ENCODE results near the gene ACLY.
"Not testable (repeated sequence)": the region's sequence is repeated elsewhere in the genome, so short reads cannot be mapped to it uniquely, and the experiment has no call there.

Gene ACLY

DNA sequence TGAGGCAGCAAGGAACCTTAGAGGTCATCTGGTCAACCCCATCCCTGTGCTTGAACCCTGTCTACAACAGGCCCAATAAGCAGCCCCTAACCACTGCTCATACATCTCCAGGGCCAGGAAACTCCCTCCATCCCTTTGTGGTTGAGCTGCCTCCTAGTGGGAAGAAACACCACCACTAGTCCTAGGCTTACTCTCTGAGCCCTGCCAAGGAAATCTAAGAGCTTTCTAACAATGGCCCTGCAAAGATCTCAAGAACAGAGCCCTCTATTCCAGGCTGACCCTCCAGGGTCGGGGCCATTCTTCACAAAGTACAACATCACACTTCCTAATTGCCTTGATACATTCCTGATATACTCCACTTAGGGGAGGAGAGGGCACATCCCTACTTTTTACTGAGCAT is 5.8 kb downstream of the ACLY start:
- no peak for DNase-seq (ENCODE audit: low read depth in 2 of 2)

DNA sequence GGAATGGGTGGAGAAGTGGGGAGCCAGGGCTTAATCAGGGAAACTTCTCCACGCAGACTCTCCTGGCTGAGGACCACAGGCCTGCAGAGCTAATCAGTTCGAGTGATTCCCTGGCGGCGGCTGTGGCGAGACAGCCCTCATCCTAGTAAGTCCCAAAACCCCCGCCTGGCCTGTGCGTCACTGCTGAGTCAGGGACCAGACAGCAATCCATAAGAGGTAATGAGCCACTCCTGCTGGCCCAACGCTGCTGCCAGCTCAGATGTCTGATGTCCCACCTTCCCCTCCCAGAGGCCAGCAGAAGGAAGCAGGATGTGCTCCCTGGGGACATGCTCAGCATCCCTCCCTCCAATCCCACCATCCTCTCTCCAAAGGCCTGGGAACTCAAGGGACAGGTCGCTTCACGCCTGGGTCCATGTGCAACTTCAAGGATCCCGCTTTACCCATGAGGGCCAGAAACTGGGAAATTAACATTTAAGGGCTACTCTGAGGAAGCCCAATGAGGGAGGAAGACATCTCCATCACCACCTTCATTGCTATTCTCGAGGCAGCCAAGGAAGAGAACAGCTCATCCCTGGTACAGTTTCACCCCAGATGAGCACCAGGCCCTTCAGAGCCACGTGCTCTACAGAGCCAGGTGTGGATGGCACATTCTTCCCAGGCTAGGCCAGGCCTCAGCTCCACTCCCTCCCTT is 7.9 kb downstream of the ACLY start:
- DNase-seq (ENCODE audit: low read depth in 2 of 2): no peak

DNA sequence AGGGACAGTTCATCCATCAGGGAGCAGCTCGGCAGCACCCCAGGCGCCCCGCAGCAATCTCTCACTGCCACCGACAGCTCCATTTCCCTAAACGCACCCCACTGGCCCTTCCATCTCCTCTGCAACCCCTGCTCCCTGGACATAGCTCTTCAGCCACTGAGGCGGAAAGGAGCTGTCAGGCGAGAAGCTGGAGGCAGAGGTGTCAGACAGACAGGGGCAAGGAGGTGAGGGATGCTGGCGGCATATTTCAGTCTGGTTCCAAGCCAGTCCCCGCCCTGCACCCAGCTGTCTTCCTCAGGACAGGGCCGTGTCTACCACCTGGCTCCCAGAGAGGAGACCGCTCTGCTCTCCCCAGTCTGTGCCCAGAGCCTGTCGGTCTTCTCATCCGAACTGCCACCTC is 9.7 kb downstream of the ACLY start:
- no peak for DNase-seq (ENCODE audit: low read depth in 2 of 2)

DNA sequence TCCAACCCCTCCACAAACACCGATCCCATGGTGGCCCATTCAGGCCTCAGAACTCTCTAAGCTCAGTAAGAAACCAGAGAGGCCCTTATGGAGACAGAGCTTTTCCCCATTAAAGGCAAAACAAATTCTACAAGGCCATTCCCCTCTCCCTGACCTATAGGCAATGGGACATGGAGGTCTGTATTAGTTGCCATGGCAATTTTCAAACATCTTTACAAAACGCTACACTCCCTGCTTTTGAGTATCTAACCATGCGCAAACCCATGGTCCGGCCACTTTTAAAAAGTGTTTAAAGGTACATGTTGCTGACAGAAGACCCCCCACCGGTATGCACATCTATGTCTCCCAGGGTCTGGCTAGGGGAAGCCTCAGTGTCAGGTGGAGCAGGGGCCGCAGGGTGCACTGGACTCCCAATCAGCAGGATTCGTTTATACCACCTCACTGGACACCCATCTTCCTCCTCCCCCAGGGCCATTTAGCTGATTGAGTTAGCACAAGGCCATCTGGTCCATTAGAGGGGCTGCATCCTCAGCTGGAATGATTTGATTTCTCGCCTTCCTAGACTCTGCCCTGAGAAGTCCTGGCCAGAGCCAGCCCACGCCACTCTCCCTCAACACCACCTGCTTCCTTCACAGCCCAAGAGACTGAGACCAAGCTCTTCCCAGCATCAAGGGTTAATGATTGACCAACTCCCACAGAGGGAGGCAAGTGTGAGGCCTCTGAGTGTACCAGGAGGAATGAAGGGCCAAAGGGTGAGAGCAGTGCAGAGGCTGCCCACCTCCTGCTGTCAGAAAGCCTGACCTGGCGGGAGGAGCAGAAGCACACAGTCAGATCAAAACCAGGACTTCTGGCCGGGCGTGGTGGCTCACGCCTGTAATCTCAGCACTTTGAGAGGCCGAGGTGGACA is 10.9 kb downstream of the ACLY start:
- DNase-seq (ENCODE audit: low read depth in 2 of 2): no peak

DNA sequence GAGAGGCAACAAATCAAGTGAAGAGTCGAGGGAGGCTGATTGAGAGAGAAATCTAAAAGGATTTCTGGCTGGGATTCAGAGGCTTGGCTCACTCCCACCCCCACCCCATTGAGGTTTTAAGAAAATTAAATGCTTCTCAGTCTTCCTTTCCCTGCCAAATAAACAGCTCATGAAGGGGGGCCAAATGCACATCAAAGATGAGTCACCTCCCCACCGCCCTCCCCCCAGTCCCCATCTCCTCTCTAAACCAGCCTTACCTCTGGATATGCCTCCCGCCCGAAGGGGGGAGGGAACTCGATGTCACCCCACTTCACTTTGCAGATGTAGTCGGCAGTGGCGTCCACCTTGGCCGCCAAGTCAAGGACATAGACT is 11.6 kb downstream of the ACLY start:
- DNase-seq (ENCODE audit: low read depth in 2 of 2): no peak

DNA sequence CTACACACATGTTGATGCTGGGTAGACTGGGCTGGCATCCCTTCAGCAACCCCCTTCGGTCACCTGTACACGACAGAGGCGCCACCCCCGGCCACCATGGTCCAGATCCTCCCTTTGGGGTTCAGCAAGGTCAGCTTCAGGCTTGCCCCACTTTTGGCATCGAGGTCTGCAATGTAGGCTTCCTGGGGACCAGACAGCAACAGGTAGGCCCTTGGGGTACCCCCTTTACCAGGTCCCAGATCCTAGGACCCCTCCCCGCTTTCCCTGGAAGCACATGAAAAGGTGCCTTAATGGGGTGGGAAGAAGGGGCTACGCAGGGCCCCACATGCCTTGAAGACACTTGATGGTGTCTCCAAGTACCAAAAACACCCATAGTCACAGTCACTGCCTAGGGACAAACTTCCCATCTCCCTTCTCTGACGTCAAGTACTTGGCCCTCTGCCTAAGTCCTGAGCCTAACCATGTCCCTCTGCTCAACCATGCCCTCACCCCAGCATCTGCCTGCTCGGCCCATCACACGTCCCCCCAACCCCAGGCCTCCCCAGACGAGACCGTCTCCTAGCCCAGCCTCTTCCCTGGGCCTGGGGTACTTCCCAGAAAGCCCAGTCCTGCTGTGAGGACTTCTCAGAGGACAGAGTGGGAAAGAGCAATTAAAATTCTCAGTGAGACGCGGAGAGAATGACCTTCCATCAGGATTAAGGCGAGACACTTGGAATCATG is 12.1 kb downstream of the ACLY start:
- DNase-seq (ENCODE audit: low read depth in 2 of 2): no peak

DNA sequence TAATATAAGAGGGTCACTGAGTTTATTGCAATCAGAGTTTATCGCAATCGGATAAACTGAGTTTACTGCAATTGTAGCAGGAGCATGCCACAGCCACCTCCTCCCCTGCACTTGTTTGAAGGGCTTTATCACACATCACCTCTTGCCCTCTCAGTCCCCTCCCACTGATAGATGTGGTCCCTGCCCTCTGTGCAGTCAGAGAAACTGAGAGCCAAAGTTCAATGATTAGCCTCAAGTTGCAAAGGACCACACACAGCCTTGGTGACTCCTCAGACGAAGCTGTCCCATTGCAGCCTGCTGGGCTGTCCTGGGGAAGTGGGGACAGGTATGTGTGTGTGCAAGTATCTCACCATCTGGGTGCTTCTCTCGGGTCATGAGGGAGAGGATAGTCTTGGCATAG is 13.6 kb downstream of the ACLY start:
- no peak for DNase-seq (ENCODE audit: low read depth in 2 of 2)

DNA sequence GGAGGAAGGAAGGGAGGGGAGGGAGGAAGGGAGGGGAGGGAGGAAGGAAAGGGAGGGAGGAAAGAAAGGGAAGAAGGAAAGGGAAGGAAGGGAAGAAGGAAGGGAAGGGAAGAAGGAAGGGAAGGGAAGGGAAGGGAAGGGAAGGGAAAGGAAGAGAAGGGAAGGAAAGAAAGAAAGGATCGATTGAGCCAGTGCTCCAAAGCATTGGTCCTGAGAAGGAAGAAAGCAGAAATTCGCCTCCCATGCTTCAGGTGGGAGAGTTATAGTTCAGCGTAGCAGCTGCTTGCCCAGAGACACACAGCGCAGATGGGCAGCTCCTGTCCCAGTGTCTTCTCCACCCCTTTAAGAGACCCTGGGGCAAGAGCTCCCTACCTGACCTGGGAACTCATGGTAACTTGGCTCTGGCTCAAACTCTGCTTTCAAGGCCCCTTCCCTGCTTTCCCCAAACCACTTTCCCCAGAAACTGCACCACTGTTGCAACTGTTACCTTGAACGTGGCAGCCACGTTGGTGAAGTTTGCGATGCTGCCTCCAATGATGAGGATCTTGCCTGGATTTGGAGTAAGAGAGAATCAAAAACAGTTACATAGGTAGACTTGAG is 14.4 kb downstream of the ACLY start:
- no peak for DNase-seq (ENCODE audit: low read depth in 2 of 2)

DNA sequence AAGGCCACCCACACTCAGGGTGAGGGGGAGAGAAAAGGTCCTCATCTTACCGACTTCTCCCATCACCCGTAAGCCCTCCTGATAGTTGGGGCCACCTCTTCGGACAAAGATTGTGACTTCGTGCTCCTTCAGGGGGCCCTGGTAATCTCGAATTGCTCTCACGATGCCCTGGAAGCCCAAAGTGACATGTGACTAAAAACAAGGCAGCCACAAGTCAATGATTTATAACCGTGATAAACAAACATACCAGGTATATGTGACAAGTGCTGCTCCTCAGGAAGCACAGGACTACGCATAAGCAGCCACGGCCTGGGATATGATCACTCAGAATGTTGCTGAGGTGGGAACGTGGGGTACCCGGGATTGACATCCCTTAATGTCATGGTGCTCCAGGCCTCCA is 17.1 kb downstream of the ACLY start:
- DNase-seq (ENCODE audit: low read depth in 2 of 2): no peak

DNA sequence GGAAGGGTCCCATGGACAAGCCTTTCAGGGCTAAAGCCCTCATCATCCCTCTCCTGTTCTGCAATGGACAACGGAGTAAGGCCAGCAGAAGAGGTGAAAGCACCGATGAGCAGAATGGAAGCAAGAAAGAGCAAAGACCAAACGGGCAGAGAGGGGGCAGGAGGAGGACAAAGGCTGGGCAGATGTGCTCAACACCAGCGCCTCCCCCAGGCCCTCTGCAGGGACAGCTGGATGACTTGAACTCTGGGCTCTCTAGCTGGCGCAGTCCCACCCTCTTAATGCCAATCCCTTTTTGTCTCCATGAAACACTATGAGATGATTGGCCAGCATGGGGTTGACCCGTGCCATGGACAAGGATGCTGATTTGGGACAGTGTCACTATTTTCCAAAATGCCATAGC is 22.0 kb downstream of the ACLY start:
- DNase-seq (ENCODE audit: low read depth in 2 of 2): no peak

DNA sequence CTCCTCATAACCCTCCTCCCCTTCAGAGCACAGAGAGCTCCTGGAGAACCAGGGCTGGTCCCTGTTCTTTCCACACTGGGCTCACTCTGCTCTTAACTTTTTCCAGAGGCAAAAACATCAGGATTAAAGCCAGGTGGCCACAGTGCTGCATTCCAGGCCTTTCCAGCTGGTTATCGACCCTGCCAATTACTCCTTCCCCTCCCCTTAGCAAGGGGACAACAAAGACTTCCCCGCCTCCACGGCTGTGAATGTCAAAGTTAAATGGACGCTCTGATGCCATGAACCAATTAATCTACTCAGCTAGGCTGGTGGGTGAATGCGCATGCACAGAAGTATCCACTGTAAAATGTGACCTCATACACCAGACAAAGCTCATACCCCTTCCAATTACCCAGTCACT is 23.1 kb downstream of the ACLY start:
- no peak for DNase-seq (ENCODE audit: low read depth in 2 of 2)

DNA sequence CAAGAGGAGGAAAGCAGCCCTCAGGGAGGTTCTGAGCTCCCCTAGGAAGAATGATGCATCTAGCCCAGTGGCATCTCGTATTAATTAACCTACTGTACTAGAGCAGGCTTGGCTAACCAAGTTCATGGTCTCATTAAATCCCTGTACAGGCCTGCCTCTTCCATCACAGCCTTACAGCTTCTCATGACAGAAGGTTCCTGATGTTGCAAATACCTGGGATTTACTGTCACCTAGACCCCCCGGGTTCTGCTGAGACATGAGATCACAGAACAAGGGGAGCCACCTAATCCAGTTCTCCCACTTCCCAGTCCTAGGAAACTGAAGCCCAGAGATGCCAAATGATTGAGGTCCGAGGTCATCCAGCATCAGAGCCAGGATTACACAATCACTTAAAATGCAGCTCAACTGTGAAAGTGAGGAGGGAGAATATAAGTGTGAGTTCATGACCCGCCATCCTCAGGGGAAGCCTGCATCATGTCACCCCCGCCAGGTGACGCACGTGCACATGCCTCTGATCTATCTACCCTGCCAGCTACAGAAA is 23.9 kb downstream of the ACLY start:
- no peak for DNase-seq (ENCODE audit: low read depth in 2 of 2)

DNA sequence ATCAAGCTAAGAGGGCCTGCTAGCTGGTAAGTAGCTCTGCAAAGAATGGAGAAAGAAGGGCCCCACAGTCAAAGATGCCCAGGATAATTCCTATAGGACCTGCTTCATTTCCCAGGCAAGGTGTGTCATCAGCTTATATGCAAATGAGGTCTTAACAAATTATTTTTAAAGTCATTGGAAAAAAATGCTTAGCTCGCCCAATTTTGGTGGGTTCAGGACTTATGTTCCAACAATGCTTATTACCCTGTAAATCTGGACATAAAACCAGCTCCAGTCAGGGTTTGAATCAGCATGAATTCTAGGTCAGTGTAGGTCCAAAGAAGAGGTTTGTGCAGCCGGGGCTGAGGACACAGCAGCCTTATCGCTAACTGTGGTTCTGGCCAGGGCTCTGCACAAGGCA is 25.4 kb downstream of the ACLY start:
- no peak for DNase-seq (ENCODE audit: low read depth in 2 of 2)

DNA sequence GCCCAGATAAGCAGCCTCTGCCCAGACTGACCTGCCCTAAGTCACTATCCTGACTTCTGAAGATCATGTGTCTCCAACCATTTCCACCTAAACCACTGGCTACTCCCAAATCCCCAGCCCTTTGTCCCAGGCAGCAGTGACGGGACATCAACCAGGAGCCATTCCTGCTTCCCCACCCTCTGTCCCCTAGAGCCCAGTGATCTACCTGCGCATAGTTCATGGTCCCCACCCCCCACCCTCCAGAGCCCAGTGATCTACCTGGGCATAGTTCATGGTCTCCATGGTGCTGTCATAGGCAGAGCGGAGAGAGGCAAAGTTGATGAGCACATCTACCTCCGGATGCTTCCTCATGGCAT is 26.8 kb downstream of the ACLY start:
- DNase-seq (ENCODE audit: low read depth in 2 of 2): no peak

DNA sequence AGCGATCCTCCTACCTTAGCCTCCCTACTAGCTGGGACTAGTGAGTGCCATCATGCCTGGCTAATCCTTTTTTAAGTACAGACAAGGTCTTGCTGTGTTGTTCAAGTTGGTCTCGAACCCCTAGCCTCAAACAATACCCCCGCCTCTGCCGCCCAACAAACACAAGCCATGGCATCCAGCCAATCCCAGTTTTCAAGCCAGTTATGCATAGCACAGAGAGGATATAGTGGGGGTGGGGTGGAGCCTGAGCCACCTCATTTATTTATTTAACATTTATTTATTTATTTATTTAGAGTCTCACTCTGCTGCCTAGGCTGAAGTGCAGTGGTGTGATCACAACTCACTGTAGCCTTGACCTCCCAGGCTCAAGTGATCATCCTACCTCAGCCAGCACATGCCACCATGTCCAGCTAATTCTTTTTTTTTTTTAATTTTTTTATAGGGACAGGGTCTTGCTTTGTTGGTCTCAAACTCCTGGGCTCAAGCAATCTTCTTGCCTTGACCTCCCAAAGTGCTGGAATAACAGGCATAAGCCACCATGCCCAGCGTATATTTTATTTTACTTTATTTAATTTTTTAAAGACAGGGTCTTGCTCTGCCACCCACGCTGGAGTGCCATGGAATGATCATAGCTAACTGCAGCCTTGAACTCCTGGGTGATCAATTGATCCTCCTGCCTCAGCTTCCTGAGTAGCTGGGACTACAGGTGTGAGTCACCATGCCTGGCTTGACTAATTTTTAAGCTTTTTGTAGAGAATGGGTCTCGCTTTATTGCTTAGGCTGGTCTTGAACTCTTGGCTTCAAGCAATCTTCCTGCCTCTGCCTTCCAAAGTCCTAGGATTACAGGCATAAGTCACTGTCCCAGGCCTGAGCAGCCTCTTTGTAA is 27.4 kb downstream of the ACLY start:
- DNase-seq (ENCODE audit: low read depth in 2 of 2): no peak

DNA sequence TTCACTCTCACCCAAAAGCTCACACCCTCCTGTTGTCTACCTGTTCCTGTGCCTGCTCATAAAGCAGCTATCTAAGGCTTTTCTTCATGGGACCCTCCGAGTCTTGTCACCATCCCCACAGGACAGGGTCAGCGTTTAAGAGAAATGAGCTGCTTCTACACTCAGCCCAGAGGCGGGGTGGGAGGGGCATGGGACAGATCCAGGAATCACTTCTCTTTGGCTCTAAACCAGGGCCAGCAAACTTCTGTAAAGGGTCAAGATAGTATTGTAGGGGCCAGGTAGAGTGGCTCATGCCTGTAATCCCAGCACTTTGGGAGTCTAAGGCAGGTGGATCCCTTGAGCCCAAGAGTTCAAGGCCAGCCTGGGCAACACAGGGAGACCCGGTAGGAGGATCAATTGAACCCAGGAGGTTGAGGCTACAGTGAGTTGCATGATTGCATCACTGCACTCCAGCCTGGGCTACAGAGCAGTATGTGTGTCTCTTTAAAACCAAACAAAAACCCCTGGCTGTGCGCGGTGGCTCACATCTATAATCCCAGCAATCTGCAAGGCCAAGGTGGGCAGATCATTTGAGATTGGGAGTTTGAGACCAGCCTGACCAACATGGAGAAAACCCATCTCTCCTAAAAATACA is 30.3 kb downstream of the ACLY start:
- no peak for DNase-seq (ENCODE audit: low read depth in 2 of 2)

DNA sequence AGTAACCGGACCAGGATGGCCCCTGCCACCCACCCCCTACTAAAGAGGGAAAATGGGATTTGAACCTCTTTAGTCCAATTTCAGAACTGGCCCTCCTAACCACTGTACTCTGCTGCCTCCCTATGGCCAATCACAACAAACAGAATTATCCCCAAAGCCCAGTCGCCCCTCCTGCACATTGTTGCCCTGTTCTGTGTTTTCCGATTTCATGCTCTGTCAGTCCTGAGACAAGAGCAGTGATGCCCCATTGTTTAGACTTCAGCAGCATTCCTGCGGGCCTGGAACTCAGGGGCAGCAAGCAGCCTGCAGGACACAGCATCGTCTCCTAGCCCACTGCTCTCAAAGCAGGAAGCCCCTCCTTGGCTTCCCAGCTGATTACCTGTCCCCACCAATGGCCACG is 33.0 kb downstream of the ACLY start:
- no peak for DNase-seq (ENCODE audit: low read depth in 2 of 2)

DNA sequence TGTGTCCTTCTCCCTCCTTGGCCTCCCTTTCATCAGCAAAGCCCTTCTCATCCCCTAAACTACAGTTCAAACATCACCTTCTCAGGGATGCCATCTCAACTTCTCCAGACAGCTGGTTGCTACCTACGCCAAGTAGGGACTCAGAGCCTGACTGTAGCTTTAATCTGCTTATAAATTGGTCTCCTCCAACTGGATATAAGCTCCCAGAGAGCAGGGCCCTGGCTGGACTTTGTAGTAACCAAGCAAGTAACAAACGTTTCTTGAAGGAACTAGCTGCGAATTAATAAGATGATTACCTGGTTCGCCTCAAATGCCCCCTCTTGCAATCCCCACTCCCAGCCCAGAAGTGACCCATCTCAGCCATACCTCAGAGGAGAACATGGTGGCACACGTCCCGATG is 36.0 kb downstream of the ACLY start:
- DNase-seq (ENCODE audit: low read depth in 2 of 2): no peak

DNA sequence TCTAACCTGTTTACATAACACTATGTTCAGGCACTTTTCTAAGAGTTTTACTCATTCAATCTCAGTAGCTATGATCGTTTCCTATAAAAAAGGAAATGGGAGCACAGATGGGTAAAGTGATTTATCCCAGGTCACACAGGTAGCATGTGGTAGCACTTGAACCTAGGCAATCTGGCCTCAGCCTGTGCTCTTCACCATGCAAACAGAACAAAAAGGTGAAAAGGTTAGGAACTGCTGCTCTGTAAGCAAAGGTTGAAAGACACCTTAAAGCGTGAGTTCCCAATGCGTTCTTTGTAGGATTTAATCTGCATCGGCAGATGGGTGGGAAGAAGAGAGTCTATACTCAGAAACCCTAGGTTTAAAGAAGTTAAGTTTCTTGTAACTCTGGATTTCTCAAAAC is 38.6 kb downstream of the ACLY start:
- DNase-seq (ENCODE audit: low read depth in 2 of 2): no peak

DNA sequence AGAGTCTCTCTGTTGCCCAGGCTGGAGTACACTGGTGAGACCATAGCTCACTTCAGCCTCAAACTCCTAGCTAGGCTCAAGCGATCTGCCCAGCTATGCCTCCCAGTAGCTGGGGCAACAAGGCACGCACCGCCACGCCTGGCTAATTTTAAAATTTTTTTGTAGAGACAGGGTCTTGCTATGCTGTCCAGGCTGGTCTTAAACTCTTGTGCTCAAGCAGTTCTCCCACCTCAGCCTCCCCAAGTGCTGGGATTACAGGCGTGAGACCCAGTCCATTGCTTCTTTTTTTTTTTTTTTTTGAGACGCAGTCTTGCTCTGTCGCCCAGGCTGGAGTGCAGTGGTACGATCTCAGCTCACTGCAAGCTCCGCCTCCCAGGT is 44.5 kb downstream of the ACLY start:
- not testable (repeated sequence) for DNase-seq (ENCODE audit: low read depth in 2 of 2)

Measured in stimulated activated CD4-positive, alpha-beta T cell treated with anti-CD3 and anti-CD28 coated beads, Interleukin-1b, Interleukin-23, amount 100 ng/mL, for 1 hour (primary cell).